ENCODE data around the gene PDZK1.
"Not testable (repeated sequence)": the region's sequence is repeated elsewhere in the genome, so short reads cannot be mapped to it uniquely, and the experiment has no call there.

PDZK1 gene

DNA sequence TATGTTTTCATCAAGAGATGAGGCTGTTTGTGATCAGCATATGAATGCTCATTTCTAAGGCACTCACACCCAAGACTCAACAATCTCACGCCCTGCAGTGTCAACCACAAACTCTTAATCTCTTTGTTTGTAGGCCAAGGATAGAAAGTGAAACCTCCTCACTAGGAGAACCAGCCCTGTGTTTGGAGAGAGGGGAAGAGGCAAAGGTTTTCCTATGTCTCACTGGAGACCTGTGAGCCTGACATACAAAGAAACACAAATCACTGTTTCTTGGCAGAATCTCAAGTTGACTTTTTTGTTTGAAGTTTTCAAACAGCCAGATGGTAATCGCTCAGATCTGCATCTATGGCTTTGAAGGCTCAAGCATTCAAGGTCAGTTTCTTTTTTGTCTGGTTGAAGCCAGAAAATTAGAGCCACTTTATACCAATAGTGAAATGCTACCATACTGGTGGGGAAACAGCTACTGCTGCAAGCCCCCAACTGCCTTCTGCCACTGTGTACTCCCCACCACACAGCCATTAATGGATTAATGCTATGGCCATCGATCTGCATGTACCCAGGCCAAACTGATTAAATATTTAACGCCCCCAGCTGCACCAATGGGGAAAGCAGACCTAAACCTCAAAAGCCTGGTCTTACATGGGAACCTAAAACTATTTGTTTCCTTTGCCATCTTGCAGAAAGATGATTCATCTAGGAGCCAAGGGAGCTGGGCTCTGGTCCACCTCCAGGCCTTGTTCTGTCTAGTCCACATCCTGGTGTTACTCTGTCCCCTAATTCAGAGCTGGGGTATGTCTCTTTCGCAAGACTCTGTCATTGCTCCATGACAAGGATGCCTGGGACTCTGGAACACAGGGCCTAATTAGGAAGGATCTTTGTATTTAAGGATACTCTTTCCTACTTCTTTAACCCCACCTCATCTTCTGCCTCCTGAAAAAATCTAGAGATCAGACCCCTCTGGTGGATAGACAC, 16.3 kb downstream of the PDZK1 start:
- peak overlapping the region; percentile 73 for H3K4me3 ChIP-seq (IDR thresholded peaks at IDR 0.05; ENCODE audit: insufficient read depth, low read depth, low read length)

GRCh38 chr1:145689922-145690321, 17.2 kb downstream of the PDZK1 start:
- peak overlapping the region; percentile 50 for H3K27ac ChIP-seq
- H3K4me3 ChIP-seq (IDR thresholded peaks at IDR 0.05; ENCODE audit: insufficient read depth, low read depth, low read length): peak overlapping the region; percentile 73

More for the DNA sequence above, 16.3 kb downstream of the PDZK1 start:
- no peaks in the 10 kb centered on the region for H3K27me3 ChIP-seq (ENCODE audit: insufficient read depth, low read depth)
- peaks cover 46% of the 10 kb centered on the region for H3K4me1 ChIP-seq (ENCODE audit: low read depth, poor library complexity, severe bottlenecking)
- H3K27ac ChIP-seq: peak overlapping the region; percentile 50
- no peaks in the 10 kb centered on the region for H4K20me1 ChIP-seq (ENCODE audit: insufficient read depth)
- no peak for TF ChIP-seq CTCF (conservative IDR thresholded peaks at IDR 0.05; ENCODE audit: low read depth, low read length)
- H3K79me2 ChIP-seq (ENCODE audit: insufficient read depth, low read depth): no peaks in the 10 kb centered on the region
- no peak overlapping the region; the same call in 1 of the 2 replicates for H2AFZ ChIP-seq (ENCODE audit: low read depth)
- no peaks in the 10 kb centered on the region for H3K36me3 ChIP-seq (ENCODE audit: insufficient read depth)
- H3K9ac ChIP-seq: peak overlapping the region; percentile 1; the same call in 1 of the 2 replicates
- H3K4me2 ChIP-seq: peak overlapping the region; percentile 71

GRCh38 chr1:145688924-145689323, 18.2 kb downstream of the PDZK1 start:
- peaks cover 46% of the 10 kb centered on the region for H3K4me1 ChIP-seq (ENCODE audit: low read depth, poor library complexity, severe bottlenecking)
- no peaks in the 10 kb centered on the region for H3K79me2 ChIP-seq (ENCODE audit: insufficient read depth, low read depth)
- peak overlapping the region; percentile 71 for H3K4me2 ChIP-seq
- H2AFZ ChIP-seq (ENCODE audit: low read depth): no peak overlapping the region
- no peak for TF ChIP-seq CTCF (conservative IDR thresholded peaks at IDR 0.05; ENCODE audit: low read depth, low read length)
- no peak overlapping the region for H3K9ac ChIP-seq
- peak overlapping the region; percentile 50; the same call in 1 of the 2 replicates for H3K27ac ChIP-seq
- no peaks in the 10 kb centered on the region for H3K27me3 ChIP-seq (ENCODE audit: insufficient read depth, low read depth)
- no peaks in the 10 kb centered on the region for H3K36me3 ChIP-seq (ENCODE audit: insufficient read depth)
- H3K4me3 ChIP-seq (IDR thresholded peaks at IDR 0.05; ENCODE audit: insufficient read depth, low read depth, low read length): no peak overlapping the region
- no peaks in the 10 kb centered on the region for H4K20me1 ChIP-seq (ENCODE audit: insufficient read depth)

More at GRCh38 chr1:145689922-145690321, 17.2 kb downstream of the PDZK1 start:
- TF ChIP-seq CTCF (conservative IDR thresholded peaks at IDR 0.05; ENCODE audit: low read depth, low read length): no peak
- H3K4me2 ChIP-seq: peak overlapping the region; percentile 71
- no peaks in the 10 kb centered on the region for H4K20me1 ChIP-seq (ENCODE audit: insufficient read depth)
- H3K4me1 ChIP-seq (ENCODE audit: low read depth, poor library complexity, severe bottlenecking): peaks cover 46% of the 10 kb centered on the region
- H2AFZ ChIP-seq (ENCODE audit: low read depth): no peak overlapping the region
- H3K79me2 ChIP-seq (ENCODE audit: insufficient read depth, low read depth): no peaks in the 10 kb centered on the region
- H3K36me3 ChIP-seq (ENCODE audit: insufficient read depth): no peaks in the 10 kb centered on the region
- no peak overlapping the region for H3K9ac ChIP-seq
- H3K27me3 ChIP-seq (ENCODE audit: insufficient read depth, low read depth): no peaks in the 10 kb centered on the region

DNA sequence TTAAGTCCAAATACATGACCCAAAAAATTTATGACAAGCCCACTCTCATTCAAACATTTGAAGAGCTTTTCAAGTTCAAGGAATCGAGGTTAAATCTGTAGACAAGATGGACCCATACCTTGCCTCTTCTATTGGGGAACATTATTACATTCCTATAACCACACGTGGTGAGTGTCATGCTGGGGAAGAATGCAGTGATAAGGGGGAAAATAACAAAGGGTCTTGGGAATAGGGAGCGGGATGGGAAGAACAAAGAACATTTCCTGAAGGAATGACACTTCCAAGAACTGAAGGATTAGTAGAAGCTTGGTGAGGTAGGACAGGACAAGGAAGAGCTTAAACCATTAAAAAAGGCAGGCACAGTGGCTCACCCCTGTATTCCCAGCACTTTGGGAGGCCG, 18.8 kb downstream of the PDZK1 start:
- no peak for TF ChIP-seq CTCF (conservative IDR thresholded peaks at IDR 0.05; ENCODE audit: low read depth, low read length)
- no peaks in the 10 kb centered on the region for H3K36me3 ChIP-seq (ENCODE audit: insufficient read depth)
- no peak overlapping the region; the same call in 1 of the 2 replicates for H3K4me2 ChIP-seq

GRCh38 chr1:145686078-145686477, 21.1 kb downstream of the PDZK1 start:
- H3K36me3 ChIP-seq (ENCODE audit: insufficient read depth); H2AFZ ChIP-seq (ENCODE audit: low read depth); H3K27me3 ChIP-seq (ENCODE audit: insufficient read depth, low read depth); H3K4me3 ChIP-seq (IDR thresholded peaks at IDR 0.05; ENCODE audit: insufficient read depth, low read depth, low read length); H3K79me2 ChIP-seq (ENCODE audit: insufficient read depth, low read depth); H4K20me1 ChIP-seq (ENCODE audit: insufficient read depth); H3K4me2 ChIP-seq; H3K9ac ChIP-seq; H3K27ac ChIP-seq: not testable (repeated sequence)
- H3K4me1 ChIP-seq (ENCODE audit: low read depth, poor library complexity, severe bottlenecking): peaks cover 31% of the 10 kb centered on the region

More for the DNA sequence above, 18.8 kb downstream of the PDZK1 start:
- H3K27me3 ChIP-seq (ENCODE audit: insufficient read depth, low read depth): no peaks in the 10 kb centered on the region
- no peak overlapping the region for H3K27ac ChIP-seq
- H3K9ac ChIP-seq: no peak overlapping the region
- no peak overlapping the region for H2AFZ ChIP-seq (ENCODE audit: low read depth)
- H3K79me2 ChIP-seq (ENCODE audit: insufficient read depth, low read depth): no peaks in the 10 kb centered on the region
- no peak overlapping the region for H3K4me3 ChIP-seq (IDR thresholded peaks at IDR 0.05; ENCODE audit: insufficient read depth, low read depth, low read length)
- H4K20me1 ChIP-seq (ENCODE audit: insufficient read depth): no peaks in the 10 kb centered on the region
- peaks cover 46% of the 10 kb centered on the region for H3K4me1 ChIP-seq (ENCODE audit: low read depth, poor library complexity, severe bottlenecking)

DNA sequence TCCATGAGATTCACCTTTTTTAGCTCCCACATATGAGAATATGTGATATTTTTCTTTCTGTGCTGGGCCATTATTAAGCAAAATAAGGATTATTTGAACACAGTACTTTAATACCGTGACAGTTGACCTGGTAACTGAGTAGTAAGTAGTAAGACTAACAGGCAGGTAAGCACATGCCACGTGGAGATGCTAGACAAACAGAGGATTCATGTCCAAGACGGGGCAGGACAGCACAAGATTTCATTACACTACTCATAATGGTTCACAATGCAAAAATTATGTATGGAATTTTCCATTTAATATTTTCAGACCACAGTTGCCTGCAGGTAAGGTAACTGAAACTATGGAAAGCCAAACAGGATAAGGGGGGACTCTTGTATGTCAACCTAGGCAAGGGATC, 22.3 kb downstream of the PDZK1 start:
- H3K27me3 ChIP-seq (ENCODE audit: insufficient read depth, low read depth); H3K27ac ChIP-seq; H3K9ac ChIP-seq; H2AFZ ChIP-seq (ENCODE audit: low read depth); H3K4me3 ChIP-seq (IDR thresholded peaks at IDR 0.05; ENCODE audit: insufficient read depth, low read depth, low read length); H4K20me1 ChIP-seq (ENCODE audit: insufficient read depth); H3K79me2 ChIP-seq (ENCODE audit: insufficient read depth, low read depth); H3K36me3 ChIP-seq (ENCODE audit: insufficient read depth); H3K4me2 ChIP-seq: not testable (repeated sequence)
- H3K4me1 ChIP-seq (ENCODE audit: low read depth, poor library complexity, severe bottlenecking): peaks cover 19% of the 10 kb centered on the region

DNA sequence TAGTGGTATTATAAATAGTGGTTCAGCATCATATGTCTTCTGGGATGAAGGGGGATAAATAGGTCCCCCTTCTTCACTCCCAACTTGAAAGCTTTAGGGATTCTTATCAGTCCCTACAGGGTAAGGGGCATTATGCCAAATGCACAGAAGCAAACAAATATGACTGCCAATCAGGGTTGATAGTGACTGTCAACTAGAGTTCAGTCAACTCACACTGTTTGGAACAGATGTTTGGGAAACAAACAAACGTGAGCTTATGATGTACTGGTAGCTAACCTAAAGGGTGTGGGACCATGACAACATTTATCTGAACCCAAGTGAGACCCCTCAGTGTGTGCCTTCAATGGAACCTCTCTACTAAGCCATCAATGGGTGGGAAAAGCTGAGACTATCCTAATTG, 34.0 kb downstream of the PDZK1 start:
- not testable (repeated sequence) for H3K4me2 ChIP-seq; H3K27me3 ChIP-seq (ENCODE audit: insufficient read depth, low read depth); H3K36me3 ChIP-seq (ENCODE audit: insufficient read depth); H3K4me3 ChIP-seq (IDR thresholded peaks at IDR 0.05; ENCODE audit: insufficient read depth, low read depth, low read length); H3K79me2 ChIP-seq (ENCODE audit: insufficient read depth, low read depth); H2AFZ ChIP-seq (ENCODE audit: low read depth); H4K20me1 ChIP-seq (ENCODE audit: insufficient read depth); H3K27ac ChIP-seq; H3K9ac ChIP-seq
- peaks cover 22% of the 10 kb centered on the region for H3K4me1 ChIP-seq (ENCODE audit: low read depth, poor library complexity, severe bottlenecking)

All from KMS-11 (cell line).